Tibial nerve (tissue), 4 donors: ENCODE results near the gene LRRTM3. TPM values are rescaled to one million over a fixed set of nuclear protein-coding genes. Genes with fewer than 3 reads are reported as not detected.

ENCODE experiments used
- DNase-seq, 2 donors: peaks; one replicate each; pipeline ENCODE4 v3.0.0-alpha.2; 2019; ENCODE audit warnings: low spot score in 2 of 2
- H3K27ac ChIP-seq, 4 donors: fragments of 200-600 bp; sonication (generic) in 3 of 4; one replicate each; pipeline ENCODE4 v1.5.1; 2017 to 2019; ENCODE audit warnings: mild to moderate bottlenecking in 1 of 4
- H3K27me3 ChIP-seq, 2 donors: fragments of 200-600 bp; sonication (generic) in 1 of 2; one replicate each; pipeline versions ENCODE4 v1.5.1 to v1.6.0; 2017 to 2019
- H3K36me3 ChIP-seq, 3 donors: fragments of 200-600 bp; sonication (generic); one replicate each; pipeline ENCODE4 v1.5.1; 2018 to 2019
- H3K4me1 ChIP-seq, 4 donors: fragments of 200-600 bp; sonication (generic) in 3 of 4; one replicate each; pipeline ENCODE4 v1.5.1; 2017 to 2019
- H3K4me3 ChIP-seq, 4 donors: fragments of 200-600 bp; sonication (generic) in 3 of 4; one replicate each; pipeline ENCODE4 v1.5.1; 2017 to 2019; ENCODE audit warnings: mild to moderate bottlenecking in 1 of 4, moderate library complexity in 1 of 4
- H3K9me3 ChIP-seq, 4 donors: fragments of 200-600 bp; sonication (generic) in 3 of 4; one replicate each; pipeline ENCODE4 v1.5.1; 2017 to 2019
- EP300 ChIP-seq, 2 donors: sonication (generic); formaldehyde crosslinking; IDR thresholded peaks; one replicate each; pipeline ENCODE4 v1.6.1; 2017; ENCODE audit warnings: antibody characterized with exemption in 2 of 2, mild to moderate bottlenecking in 1 of 2
- POLR2A ChIP-seq, 2 donors: fragments of 450-650 bp; IDR thresholded peaks; one replicate each; pipeline ENCODE4 v1.6.1; 2017; ENCODE audit warnings: antibody characterized with exemption in 2 of 2, mild to moderate bottlenecking in 2 of 2, moderate library complexity in 2 of 2
- WGBS, 2 donors: methylation state at CpG; one replicate each; pipeline ENCODE4 v1.1.5; 2018; 5-methylcytosine and 5-hydroxymethylcytosine counted together
- total RNA-seq, 4 donors: library from RNA; depleted of rRNA; stranded (reverse); fragments of >200 nt; gene quantifications; one replicate each; pipeline ENCODE4 v1.1.0, GENCODE V29; 2016
- TF ChIP-seq, protein P1 (sequence below), 5 experiments: fragments of 200-600 bp in 3 of 5; fragments of 450-650 bp in 2 of 5; sonication (generic) in 3 of 5; IDR thresholded peaks; one replicate each; pipeline ENCODE4 v1.5.1; 2016 to 2019; ENCODE audit warnings: antibody characterized with exemption in 5 of 5, mild to moderate bottlenecking in 3 of 5, moderate library complexity in 2 of 5

Gene LRRTM3
- total RNA-seq, 4 donors from 2014 or later, result 0.42 TPM; not detected in 3

DNA sequence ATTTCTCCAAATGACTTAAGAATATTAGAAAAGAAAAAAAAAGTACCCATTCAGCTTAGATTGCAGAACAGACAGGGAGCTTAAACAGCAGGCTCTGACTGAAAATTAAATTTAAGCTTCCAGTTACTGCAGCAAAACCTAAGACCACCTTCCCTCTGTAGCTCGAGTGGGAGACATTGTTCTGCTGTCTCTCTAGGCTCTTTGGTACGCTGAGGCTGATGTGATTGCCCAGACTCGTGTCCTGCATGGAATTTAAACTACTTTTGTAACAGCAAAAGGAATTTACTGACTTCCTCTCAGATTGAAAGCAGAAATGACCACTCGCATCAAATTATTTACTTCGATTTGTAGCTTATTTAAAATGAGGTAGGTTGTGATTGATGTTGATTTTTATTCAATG is 124.6 kb downstream of the LRRTM3 start:
- 38 to 41% methylated on average over 5 of the region's 5 CpGs for WGBS, 2 donors

DNA sequence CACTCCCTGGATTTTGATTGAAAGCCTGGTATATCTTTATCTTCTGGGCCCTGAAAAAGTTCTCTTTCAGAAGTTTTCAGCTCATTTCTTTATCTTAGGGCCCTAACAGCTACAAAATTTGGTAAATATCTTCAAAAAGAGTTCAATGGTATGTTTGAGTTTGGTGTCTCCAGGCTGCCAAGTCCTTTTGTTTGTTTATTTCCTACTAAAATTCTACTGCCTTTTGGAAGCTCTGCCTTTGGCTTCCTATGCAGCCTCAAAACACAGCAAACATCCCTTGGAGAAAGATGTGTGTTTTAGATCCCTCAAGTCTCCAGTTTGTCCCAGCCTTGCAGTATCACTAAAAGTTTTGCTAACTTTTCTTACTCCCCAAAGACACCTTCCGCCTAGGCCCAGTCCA is 146.8 kb downstream of the LRRTM3 start:
- Histone ChIP-seq H3K27ac (no peak overlapping the region), H3K9me3 (no peaks in the 10 kb centered on the region)

More for the DNA sequence above, 124.6 kb downstream of the LRRTM3 start:
- Histone ChIP-seq H3K9me3 (no peaks in the 10 kb centered on the region), H3K27ac (no peak overlapping the region), H3K4me1 (no peaks in the 10 kb centered on the region), H3K4me3 (no peak overlapping the region), H3K36me3 (no peaks in the 10 kb centered on the region), H3K27me3 (no peaks in the 10 kb centered on the region)
- TF ChIP-seq EP300 (IDR thresholded peaks at IDR 0.05) (no peak), POLR2A (IDR thresholded peaks at IDR 0.05) (no peak)
- TF ChIP-seq, protein P1, sequence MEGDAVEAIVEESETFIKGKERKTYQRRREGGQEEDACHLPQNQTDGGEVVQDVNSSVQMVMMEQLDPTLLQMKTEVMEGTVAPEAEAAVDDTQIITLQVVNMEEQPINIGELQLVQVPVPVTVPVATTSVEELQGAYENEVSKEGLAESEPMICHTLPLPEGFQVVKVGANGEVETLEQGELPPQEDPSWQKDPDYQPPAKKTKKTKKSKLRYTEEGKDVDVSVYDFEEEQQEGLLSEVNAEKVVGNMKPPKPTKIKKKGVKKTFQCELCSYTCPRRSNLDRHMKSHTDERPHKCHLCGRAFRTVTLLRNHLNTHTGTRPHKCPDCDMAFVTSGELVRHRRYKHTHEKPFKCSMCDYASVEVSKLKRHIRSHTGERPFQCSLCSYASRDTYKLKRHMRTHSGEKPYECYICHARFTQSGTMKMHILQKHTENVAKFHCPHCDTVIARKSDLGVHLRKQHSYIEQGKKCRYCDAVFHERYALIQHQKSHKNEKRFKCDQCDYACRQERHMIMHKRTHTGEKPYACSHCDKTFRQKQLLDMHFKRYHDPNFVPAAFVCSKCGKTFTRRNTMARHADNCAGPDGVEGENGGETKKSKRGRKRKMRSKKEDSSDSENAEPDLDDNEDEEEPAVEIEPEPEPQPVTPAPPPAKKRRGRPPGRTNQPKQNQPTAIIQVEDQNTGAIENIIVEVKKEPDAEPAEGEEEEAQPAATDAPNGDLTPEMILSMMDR (IDR thresholded peaks at IDR 0.05), result no peak
- no peak for DNase-seq

DNA sequence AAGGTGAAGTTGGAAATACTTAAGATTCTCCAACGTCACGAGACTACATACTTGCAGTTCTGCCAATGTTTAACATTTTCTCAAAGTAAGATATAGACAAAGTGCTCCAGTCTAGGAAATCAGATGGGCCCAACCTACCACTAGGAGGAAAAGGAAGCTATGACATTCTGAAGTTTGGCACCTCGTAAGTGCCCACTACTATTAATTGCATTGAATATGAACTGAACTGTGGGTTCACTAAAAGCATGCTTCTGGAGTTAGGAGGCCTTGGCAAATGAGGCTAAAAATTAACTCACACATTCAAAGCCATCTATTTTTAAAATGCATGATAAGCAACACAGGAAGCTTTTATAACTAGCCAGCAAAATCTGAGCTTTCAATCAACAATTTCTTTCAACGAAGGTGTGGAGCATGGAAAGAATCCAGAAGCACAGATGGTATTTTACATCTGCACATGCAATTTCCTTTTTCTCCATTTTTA is 149.7 kb downstream of the LRRTM3 start:
- no peak for TF ChIP-seq POLR2A (IDR thresholded peaks at IDR 0.05)
- no peak for TF ChIP-seq EP300 (IDR thresholded peaks at IDR 0.05)
- TF ChIP-seq, protein P1 (IDR thresholded peaks at IDR 0.05), result no peak
- Histone ChIP-seq H3K27me3 (no peaks in the 10 kb centered on the region), H3K9me3 (no peaks in the 10 kb centered on the region), H3K27ac (no peak overlapping the region), H3K4me3 (no peak overlapping the region), H3K4me1 (peaks cover 0 to 7% (median 0%) of the 10 kb centered on the region in 4 donors), H3K36me3 (no peaks in the 10 kb centered on the region)
- DNase-seq, result no peak
- WGBS, 2 donors, result 61 to 70% methylated on average over 4 of the region's 4 CpGs

More for the DNA sequence above, 146.8 kb downstream of the LRRTM3 start:
- DNase-seq, result no peak
- TF ChIP-seq EP300 (IDR thresholded peaks at IDR 0.05), result no peak
- TF ChIP-seq, protein P1 (IDR thresholded peaks at IDR 0.05), result no peak
- TF ChIP-seq POLR2A (IDR thresholded peaks at IDR 0.05), result no peak
- Histone ChIP-seq H3K4me3 (no peak overlapping the region), H3K4me1 (peaks cover 0 to 7% (median 0%) of the 10 kb centered on the region in 4 donors), H3K36me3 (no peaks in the 10 kb centered on the region), H3K27me3 (no peaks in the 10 kb centered on the region)
- 76 to 81% methylated on average over 1 of the region's 1 CpG for WGBS, 2 donors

DNA sequence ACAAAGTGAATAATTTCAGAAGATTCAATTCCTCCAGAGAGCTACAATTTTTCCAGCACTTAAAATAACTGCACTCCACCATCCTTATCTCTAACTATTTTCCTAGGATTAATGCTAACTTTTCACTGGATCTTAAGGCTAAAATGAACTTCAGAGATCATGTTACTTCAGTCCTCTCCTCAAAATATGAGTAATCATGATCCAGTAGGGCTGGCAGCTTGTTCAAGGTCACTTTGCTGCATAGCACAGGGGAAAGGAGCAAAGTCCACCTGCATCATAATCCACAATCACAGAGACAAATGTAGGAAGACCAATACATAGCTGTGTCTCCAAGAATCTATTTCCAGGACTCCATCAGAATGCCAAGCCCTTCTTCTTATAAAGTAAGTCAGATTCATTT is 150.3 kb downstream of the LRRTM3 start:
- no peak overlapping the region for H3K4me3 ChIP-seq
- TF ChIP-seq, protein P1 (IDR thresholded peaks at IDR 0.05), result no peak
- TF ChIP-seq EP300 (IDR thresholded peaks at IDR 0.05), result no peak
- no peak for TF ChIP-seq POLR2A (IDR thresholded peaks at IDR 0.05)
- no peak overlapping the region for H3K27ac ChIP-seq
- no peaks in the 10 kb centered on the region for H3K27me3 ChIP-seq
- no peak for DNase-seq
- peaks cover 0 to 7% (median 0%) of the 10 kb centered on the region in 4 donors for H3K4me1 ChIP-seq
- no peaks in the 10 kb centered on the region for H3K9me3 ChIP-seq
- no peaks in the 10 kb centered on the region for H3K36me3 ChIP-seq

DNA sequence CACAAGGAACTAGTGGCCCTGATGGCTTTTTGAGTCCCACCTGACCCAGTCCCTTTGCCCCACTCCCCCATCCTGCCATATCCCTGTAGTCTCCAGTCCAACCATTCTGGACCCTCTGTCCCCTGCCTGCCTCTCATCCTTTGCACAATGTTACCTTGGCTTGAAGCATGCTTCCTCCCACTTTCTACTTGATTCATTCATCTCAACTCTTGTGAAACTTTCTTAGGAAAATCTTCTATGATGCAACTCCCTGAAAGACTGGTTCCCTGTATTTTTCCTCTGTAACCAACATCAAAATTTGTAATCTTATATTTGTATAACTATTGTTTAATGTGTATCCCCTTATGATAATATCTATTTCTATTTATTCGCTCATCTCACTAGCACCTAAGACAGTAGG is 151.5 kb downstream of the LRRTM3 start:
- Histone ChIP-seq H3K27me3 (no peaks in the 10 kb centered on the region), H3K27ac (no peak overlapping the region), H3K9me3 (no peaks in the 10 kb centered on the region), H3K4me3 (no peak overlapping the region), H3K4me1 (peaks cover 0 to 7% (median 0%) of the 10 kb centered on the region in 4 donors), H3K36me3 (no peaks in the 10 kb centered on the region)
- DNase-seq, result no peak
- TF ChIP-seq POLR2A (IDR thresholded peaks at IDR 0.05), result no peak
- no peak for TF ChIP-seq EP300 (IDR thresholded peaks at IDR 0.05)
- TF ChIP-seq, protein P1 (IDR thresholded peaks at IDR 0.05), result no peak
- 95 to 96% methylated on average over 1 of the region's 1 CpG for WGBS, 2 donors
